Activated T-helper 1 cell treated with Interleukin-2 at 50 U/mL for 16 hours (primary cell): Measurements from ENCODE around the gene SNUPN.
A peak's percentile ranks its signal among the peaks of the same experiment; 100 is the strongest.
"Not testable (repeated sequence)": the region's sequence is repeated elsewhere in the genome, so short reads cannot be mapped to it uniquely, and the experiment has no call there.

Source experiments
- DNase-seq: peaks from one replicate; pipeline ENCODE4 v3.0.0-alpha.2; 2020; ENCODE audit warnings: low read depth

The SNUPN gene

DNA sequence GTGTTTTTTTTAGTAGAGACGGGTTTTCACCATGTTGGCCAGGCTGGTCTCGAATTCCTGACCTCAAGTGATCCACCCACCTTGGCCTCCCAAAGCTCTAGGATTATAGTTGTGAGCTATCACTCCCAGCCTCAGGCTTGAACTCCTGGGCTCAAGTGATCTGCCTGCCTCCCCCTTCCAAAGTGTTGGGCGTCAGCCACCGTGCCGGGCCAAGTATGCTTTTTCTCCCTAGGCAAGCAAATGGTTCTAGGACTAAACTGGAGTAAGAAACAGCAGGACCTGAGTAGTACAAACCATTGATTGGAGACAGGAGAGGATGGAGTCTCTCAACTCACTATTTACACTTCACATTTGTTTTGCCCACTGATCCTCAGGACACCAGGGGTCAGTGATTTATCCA lies 41.8 kb downstream of the SNUPN start:
- DNase-seq, result no peak

DNA sequence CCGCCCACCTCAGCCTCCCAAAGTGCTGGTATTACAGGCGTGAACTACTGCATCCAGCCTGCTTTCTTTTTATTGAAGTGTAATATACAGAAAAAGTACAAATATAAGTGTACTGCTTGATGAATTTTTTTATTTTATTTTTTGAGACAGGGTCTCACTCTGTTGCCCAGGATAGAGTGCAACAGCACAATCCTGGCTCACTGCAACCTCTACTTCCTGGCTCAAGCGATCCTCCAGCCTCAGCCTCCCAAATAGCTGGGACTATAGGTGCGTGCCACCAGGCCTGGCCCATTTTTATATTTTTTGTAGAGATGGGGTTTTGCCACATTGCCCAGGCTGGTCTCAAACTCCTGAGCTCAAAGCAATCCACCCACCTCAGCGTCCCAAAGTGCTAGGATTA lies 42.6 kb downstream of the SNUPN start:
- not testable (repeated sequence) for DNase-seq

DNA sequence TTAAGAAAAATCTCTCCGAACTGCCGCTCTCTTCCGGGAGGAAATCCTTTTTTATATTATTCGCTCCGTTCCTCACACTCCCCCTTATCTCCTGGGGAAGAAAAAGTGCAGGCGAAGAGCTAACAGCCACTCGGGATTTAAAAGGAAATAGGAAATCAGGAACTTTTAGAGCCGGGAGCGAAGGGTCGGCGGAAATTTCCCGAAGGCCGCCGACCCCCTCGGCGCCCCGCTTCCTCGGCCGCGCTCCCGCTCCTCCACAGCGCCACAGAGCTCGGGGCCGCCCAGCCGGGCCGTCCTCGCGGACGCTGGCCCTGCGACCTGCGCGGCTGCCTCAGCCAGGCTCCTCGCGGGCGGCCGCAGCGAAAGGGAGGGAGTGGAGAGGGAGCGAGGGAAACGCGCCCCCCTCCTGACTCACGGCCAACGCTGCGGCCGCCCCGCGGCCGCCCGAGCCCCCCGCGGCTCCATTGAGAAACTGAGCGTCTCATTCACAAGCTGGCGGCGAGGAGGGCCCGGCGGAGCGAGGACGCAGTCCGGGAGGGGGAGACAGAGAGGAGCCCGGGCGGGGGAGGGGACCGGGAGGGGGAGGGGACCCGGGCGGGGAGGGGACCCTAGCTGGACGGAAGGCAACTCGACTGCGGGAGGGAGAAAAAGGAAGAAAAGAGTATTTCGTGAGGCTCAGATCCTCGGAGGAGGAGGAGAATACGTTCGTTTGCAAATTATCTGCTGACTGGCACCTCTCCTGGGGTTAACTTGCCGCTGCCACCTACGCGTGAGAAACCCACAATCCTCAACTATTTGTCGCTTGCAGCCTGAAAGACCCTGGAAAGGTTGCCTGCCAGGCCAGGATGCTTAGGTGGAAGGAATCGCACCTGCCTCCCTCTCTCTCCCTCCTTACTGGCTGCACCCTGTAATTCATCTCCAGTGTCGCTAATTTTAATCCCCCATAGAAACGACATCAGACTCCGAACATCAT lies 46.3 kb downstream of the SNUPN start, which contains the start of gene PTPN9:
TSS of gene PTPN9 (minus strand) at position 368 of the 973 bp plus-strand sequence. CDS start 539 bp downstream, outside the sequence.
- peak; percentile 50 for DNase-seq

DNA sequence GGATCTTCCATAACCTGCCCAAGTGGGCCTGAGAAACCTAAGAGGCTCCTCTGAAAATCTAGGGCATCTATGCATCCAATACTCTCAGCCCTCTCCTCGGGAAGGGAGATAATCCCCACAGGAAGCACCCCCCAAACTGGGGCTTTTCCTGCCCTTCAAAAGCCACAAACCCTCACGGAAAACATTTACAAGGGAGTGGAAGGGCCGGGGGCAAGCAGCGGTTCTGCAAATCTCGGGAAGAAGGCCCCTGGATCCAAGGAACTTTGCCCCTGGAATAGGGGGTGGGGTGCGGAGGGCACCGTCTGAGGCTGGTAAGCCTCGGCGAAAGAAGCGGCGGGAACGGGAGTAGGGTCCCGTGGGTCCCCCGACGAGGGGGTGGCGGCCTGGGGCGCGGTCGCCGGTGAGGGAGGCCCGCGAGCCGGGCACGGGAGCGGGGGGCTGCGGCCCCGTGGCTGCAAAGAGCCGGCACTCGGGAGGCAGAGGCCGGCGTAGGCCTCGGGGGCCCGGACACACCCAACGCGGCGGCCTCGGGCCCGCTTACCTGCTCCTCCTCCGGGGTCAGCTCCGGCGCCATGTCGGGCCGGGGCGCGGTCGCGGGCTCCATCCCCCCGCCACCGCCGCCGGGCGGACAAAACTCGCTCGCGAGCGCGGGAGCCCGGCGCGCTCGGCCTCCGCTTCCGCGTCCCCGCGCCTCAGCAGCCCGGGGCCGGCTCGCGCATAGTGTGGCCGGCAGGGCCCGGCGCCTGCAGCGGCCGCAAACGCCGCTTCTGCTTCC lies 47.2 kb downstream of the SNUPN start:
- peak; percentile 14 for DNase-seq

DNA sequence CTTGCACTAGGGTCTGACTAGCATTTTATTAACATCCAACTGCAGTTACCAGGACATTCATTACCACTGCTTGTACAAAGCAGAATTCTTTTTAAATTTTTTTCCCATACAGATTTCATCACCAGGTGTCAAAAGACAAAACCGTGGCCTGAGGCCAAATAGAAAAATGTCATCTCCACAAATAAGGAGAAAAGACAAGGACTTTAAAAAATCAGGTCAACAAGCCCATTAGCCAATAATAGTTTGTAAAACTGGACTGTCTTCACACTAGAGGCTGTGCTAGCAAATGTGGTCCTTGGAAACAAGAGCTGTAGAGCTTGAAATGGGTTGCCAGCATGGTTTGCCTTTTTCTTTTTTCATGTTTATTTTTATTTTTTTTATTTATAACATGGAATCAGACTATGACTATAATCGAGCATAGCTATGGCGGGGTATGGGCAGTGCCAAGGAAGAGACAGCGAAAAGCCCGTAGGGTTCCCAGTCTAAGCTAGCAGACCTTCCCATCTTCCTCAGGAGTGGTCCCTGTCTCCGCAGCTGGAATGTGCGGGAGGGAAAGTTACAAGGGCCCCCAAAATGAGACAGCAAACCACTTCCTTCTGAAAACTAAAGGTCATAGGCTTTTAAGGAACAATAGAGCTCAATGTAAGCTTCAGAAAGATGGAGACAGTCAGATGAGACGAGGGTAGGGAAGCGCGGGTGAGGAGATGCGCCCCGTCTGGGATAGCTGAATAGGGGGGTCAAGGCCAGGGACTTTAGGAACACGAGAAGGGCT lies 47.9 kb downstream of the SNUPN start:
- DNase-seq, result no peak

DNA sequence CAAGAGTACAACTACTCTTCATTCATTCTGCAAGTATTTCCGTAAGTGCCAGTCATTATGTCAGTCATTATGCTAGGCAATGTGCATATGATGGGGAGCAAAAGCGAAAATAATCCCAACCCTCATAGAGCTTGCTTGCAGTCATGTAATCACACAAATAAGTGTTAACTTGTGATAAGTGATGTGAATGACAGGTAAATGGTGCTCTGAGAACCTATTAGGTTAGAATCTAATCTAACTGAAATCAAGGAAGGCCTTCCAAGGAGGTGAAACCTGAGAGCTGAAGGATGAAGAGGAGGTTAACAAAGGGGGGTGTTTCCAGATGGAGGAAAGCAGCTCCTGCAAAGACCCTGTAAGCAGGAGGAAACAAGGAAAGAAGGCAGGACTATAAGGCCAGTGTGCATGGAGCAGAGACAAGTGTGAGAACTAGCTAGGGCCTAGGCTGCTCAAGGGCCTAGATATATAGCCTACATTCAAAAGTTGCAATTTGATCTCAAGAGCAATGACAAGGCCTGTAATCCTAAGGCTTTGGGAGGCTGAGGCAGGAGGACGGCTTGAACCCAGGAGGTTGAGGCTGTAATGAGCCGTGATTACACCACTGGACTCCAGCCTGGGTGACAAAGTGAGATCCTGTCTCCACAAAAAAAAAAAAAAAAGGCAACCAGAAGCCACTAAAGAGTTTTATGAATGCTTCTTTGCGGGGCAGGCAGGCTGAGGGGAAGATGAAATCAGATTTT lies 51.7 kb downstream of the SNUPN start:
- no peak for DNase-seq

DNA sequence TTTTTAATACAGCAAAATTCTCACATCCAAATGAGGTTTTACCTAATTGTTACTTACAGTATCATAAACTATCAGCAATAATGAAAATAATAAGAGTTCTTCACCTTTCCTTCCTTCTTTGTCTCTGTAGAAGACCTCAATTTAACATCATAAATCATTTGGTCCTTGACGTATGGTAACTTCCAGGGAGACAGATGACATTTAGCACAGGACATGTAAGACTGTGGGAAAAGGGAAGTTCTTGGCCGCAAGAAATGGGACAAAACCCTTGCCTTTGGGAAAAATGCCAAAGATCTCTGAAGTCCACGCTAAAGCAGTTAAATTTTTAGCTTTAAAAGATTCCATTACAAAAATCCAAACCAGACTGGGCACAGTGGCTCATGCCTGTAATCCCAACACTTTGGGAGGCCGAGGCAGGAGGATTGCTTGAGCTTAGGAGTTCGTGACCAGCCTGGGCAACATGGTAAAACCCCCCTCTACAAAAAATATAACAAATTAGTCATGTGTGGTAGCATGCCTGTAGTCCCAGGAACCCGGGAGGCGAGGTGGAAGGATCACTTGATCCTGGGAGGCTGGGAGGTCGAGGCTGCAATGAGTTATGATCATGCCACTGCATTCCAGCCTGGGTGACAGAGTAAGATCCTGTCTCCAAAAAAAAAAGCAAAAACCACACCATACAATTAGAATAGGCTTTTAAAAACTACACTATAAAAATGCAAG lies 55.2 kb downstream of the SNUPN start:
- DNase-seq, result no peak

DNA sequence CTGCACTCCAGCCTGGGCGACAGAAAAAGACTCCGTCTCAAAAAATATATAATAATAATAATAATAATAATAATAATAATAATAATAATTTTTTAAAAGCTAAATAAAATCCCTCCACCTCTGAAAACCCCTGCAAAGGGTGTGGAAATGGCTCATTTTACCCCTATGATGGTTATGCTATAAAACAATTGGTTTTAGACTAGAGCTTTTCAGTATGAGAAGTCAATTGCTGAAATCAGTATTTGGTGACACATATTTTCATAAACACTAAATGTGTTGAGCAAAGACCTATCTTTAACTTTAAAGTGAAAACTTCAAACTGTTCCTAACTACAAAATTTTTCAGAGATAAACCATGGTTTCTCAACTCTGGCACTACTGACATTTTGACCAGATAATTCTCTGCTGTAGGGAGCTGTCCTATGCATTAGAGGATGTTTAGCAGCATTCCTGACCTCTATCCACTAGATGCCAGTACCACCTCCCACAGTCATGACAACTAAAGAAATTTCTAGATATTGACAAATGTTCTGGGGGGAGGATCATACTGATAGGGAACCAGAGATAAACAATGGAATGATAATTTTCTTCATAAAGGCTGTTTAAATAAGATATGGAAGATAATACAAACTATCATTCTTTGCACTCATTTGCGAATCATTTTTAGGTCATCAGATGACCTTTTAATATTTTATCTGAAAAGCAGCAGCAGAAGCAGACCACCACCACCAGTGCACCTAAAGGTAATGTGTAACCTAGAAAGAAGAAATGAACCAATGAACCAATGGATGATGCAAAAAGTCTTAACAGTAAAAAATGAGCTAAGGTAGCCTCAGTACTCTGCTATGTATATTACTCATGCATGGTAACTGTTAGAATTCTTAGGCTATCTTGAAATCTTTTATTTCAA lies 60.2 kb downstream of the SNUPN start:
- no peak for DNase-seq

DNA sequence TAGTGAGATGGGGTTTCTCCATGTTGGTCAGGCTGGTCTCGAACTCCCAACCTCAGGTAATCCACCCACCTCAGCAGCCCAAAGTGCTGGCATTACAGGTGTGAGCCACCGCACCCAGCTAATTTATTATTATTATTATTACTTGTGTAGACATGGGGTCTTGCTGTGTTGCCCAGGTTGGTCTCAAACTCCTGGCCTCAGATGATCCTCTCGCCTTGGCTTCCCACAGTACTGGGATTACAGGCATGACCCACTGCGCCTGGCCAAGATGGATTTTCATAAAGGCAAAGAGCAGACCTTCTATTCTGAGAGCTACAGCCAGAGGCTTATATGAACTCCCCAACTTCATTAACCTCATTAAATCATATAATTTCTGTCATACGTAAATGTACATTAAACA lies 63.6 kb downstream of the SNUPN start:
- DNase-seq, result no peak

DNA sequence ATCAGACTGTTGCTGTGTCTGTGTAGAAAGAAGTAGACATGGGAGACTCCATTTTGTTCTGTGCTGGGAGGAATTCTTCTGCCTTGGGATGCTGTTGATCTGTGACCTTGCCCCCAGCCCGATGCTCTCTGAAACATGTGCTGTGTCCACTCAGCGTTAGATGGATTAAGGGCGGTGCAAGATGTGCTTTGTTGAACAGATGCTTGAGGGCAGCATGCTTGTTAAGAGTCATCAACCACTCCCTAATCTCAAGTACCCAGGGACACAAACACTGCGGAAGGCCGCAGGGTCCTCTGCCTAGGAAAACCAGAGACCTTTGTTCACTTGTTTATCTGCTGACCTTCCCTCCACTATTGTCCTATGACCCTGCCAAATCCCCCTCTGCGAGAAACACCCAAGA lies 66.2 kb downstream of the SNUPN start:
- DNase-seq, result not testable (repeated sequence)

DNA sequence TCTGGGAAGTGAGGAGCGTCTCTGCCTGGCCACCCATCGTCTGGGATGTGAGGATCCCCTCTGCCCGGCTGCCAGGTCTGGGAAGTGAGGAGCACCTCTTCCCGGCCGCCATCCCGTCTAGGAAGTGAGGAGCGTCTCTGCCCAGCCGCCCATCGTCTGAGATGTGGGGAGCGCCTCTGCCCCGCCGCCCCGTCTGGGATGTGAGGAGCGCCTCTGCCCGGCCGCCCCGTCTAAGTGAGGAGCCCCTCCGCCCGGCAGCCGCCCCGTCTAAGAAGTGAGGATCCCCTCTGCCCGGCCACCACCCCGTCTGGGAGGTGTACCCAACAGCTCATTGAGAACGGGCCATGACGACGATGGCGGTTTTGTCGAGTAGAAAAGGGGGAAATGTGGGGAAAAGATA lies 66.6 kb downstream of the SNUPN start:
- DNase-seq, result not testable (repeated sequence)

DNA sequence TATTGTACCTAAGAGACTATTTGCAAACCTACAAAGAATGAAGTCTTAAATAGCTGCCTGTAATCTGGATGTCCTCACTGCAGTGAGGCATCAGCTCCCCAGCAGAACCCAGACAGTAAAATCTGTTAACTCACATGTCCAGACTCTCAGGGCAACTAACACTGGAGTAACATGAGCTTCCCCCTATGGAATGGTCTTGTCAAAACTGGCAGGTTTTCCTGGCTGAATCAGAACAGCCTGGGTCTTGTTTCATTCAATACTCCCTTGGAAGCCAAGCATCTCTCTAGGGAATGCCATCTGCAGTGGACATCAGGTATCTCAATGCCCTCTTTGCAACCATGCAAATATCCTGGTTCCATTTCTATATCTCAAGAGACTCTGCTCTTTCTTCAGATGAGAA lies 70.8 kb downstream of the SNUPN start:
- no peak for DNase-seq

DNA sequence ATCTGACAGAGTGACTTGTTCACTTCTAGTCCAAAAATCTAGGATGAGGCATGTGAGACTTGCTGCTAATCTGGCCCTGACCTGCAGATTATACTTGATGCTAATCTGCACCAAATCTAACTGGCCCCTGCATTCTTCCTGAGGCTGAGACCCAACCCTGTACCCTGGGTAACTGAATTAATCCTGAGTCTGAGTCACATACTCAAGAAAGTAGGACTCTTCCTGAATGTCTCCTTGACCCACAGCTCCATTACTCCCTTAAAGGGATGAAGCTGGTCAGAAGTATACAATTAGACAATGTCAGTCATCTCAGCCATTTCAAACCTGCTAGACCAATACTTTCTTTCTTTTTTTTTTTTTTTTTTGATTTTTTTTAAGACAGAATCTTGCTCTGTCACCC lies 71.9 kb downstream of the SNUPN start:
- DNase-seq, result no peak

DNA sequence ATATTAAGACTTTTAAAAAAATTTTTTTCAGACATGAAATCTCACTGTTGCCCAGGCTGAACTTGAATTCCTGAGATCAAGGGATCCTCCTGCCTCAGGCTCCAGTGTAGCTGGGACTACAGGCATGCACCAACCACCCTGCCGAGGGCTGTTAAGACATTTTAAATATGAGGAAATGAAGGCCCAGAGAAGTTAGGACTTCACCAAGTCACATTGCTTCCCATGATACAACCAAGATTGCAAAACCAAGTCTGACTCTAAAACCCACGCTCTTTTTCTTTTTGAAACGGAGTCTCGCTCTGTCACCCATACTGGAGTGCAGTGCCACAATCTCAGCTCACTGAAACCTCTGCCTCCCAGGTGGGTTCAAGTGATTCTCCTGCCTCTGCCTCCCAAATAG lies 74.4 kb downstream of the SNUPN start:
- no peak for DNase-seq
